ENCODE measurements around the gene RNF123.

Gene RNF123

GRCh38 chr3:49719214-49719884, 30.0 kb downstream of the RNF123 start, which contains the start of gene AMIGO3:
Gene AMIGO3 (minus strand): TSS chr3:49719684. CDS start chr3:49719465, 219 bp downstream.
- peak; percentile 84 to 91 for DNase-seq (ENCODE audit: low read depth in 2 of 2)

GRCh38 chr3:49720855-49721595, 31.7 kb downstream of the RNF123 start:
- no peak for DNase-seq (ENCODE audit: low read depth in 2 of 2)

GRCh38 chr3:49721596-49721895, 32.2 kb downstream of the RNF123 start:
- no peak for DNase-seq (ENCODE audit: low read depth in 2 of 2)

GRCh38 chr3:49721896-49722781, 32.8 kb downstream of the RNF123 start:
- DNase-seq (ENCODE audit: low read depth in 2 of 2): no peak

GRCh38 chr3:49722896-49723295, 33.5 kb downstream of the RNF123 start:
- DNase-seq (ENCODE audit: low read depth in 2 of 2): no peak

GRCh38 chr3:49723296-49723627, 33.9 kb downstream of the RNF123 start:
- peak in 1 of 2 donors; percentile 44 for DNase-seq (ENCODE audit: low read depth in 2 of 2)

GRCh38 chr3:49723628-49724551, 34.5 kb downstream of the RNF123 start, which contains the start of gene GMPPB:
Gene GMPPB (minus strand): TSS chr3:49723951. CDS start chr3:49723726, 225 bp downstream.
- DNase-seq (ENCODE audit: low read depth in 2 of 2): peak; percentile 83 to 92

- DNase-seq (ENCODE audit: low read depth in 2 of 2): no peak
Measured at GRCh38 chr3:49724586-49724985, 35.2 kb downstream of the RNF123 start.

- no peak for DNase-seq (ENCODE audit: low read depth in 2 of 2)
Measured at GRCh38 chr3:49725906-49726681, 36.7 kb downstream of the RNF123 start.

- DNase-seq (ENCODE audit: low read depth in 2 of 2): no peak
Measured at GRCh38 chr3:49727154-49727923, 38.0 kb downstream of the RNF123 start.

GRCh38 chr3:49727924-49728361, 38.6 kb downstream of the RNF123 start:
- DNase-seq (ENCODE audit: low read depth in 2 of 2): no peak

GRCh38 chr3:49729966-49730609, 40.7 kb downstream of the RNF123 start:
- DNase-seq (ENCODE audit: low read depth in 2 of 2): no peak

GRCh38 chr3:49732597-49732996, 43.2 kb downstream of the RNF123 start:
- DNase-seq (ENCODE audit: low read depth in 2 of 2): no peak

- no peak for DNase-seq (ENCODE audit: low read depth in 2 of 2)
Measured at GRCh38 chr3:49733551-49733950, 44.2 kb downstream of the RNF123 start.

- no peak for DNase-seq (ENCODE audit: low read depth in 2 of 2)
Measured at GRCh38 chr3:49734752-49735151, 45.4 kb downstream of the RNF123 start.

- no peak for DNase-seq (ENCODE audit: low read depth in 2 of 2)
Measured at GRCh38 chr3:49738067-49738713, 48.8 kb downstream of the RNF123 start.

- no peak for DNase-seq (ENCODE audit: low read depth in 2 of 2)
Measured at GRCh38 chr3:49740427-49740826, 51.1 kb downstream of the RNF123 start.

GRCh38 chr3:49745986-49746385, 56.6 kb downstream of the RNF123 start:
- DNase-seq (ENCODE audit: low read depth in 2 of 2): no peak

Measured in activated CD4-positive, alpha-beta T cell treated with anti-CD3 and anti-CD28 coated beads for 24 hours (primary cell).